ENCODE results near the gene IL1B.

Gene IL1B

GRCh38 chr2:112883669-112884068 lies 47.1 kb upstream of the IL1B start:
- no peak overlapping the region for H3K4me3 ChIP-seq (ENCODE audit: insufficient read depth in 1 of 2, low read depth in 1 of 2, low read length in 2 of 2)
- no peak overlapping the region for H3K14ac ChIP-seq (ENCODE audit: low read length in 2 of 2)
- no peaks in the 10 kb centered on the region for H3K27me3 ChIP-seq (ENCODE audit: control insufficient read depth in 1 of 2, insufficient read depth in 1 of 2, low read length in 2 of 2)
- H3K18ac ChIP-seq (ENCODE audit: low read depth in 1 of 2, low read length in 2 of 2): no peak overlapping the region
- H4K91ac ChIP-seq (ENCODE audit: low read length): no peak overlapping the region
- H3K4me2 ChIP-seq (ENCODE audit: low read length, poor library complexity, severe bottlenecking): no peak overlapping the region
- peak overlapping the region in 1 of 2 experiments; percentile 84 for H3K4ac ChIP-seq (ENCODE audit: low read depth in 1 of 2, low read length in 2 of 2)
- no peaks in the 10 kb centered on the region for H3K79me1 ChIP-seq (replicated peaks; ENCODE audit: low read length, poor library complexity, severe bottlenecking)
- no peaks in the 10 kb centered on the region for H3K36me3 ChIP-seq (ENCODE audit: control insufficient read depth in 1 of 2, insufficient read depth in 2 of 2, low read depth in 1 of 2, low read length in 2 of 2)
- no peak overlapping the region for H3K27ac ChIP-seq (ENCODE audit: low read length, poor library complexity, severe bottlenecking)
- 93% methylated on average over 2 of the region's 2 CpGs for WGBS
- H2BK120ac ChIP-seq (ENCODE audit: low read depth, low read length): no peak overlapping the region
- no peak overlapping the region for H2AK5ac ChIP-seq (ENCODE audit: low read length, severe bottlenecking)
- no peak overlapping the region for H2BK5ac ChIP-seq (ENCODE audit: low read depth, low read length, poor library complexity, severe bottlenecking)
- H3K9ac ChIP-seq (ENCODE audit: low read length): no peak overlapping the region
- H3K4me1 ChIP-seq (ENCODE audit: control insufficient read depth, insufficient read depth, low read depth, low read length): peaks cover 8% of the 10 kb centered on the region
- H3K23ac ChIP-seq (ENCODE audit: low read length in 2 of 2): no peak overlapping the region
- H2BK12ac ChIP-seq (ENCODE audit: low read length in 2 of 2): peak overlapping the region in 1 of 2 experiments; percentile 98
- DNase-seq: no peak
- H2AFZ ChIP-seq (ENCODE audit: low read depth, low read length): no peak overlapping the region
- no peak overlapping the region for H4K8ac ChIP-seq (ENCODE audit: low read length)
- no peak overlapping the region for H2BK15ac ChIP-seq (ENCODE audit: low read depth, poor library complexity, severe bottlenecking)
- no peaks in the 10 kb centered on the region for H3K9me3 ChIP-seq (ENCODE audit: control insufficient read depth, low read length)

- Histone ChIP-seq H3K23ac (ENCODE audit: low read length in 2 of 2) (no peak overlapping the region), H3K18ac (ENCODE audit: low read depth in 1 of 2, low read length in 2 of 2) (peak overlapping the region; percentile 75 to 86), H2BK5ac (ENCODE audit: low read depth, low read length, poor library complexity, severe bottlenecking) (no peak overlapping the region), H2BK120ac (ENCODE audit: low read depth, low read length) (no peak overlapping the region), H2AK5ac (ENCODE audit: low read length, severe bottlenecking) (no peak overlapping the region), H3K36me3 (ENCODE audit: control insufficient read depth in 1 of 2, insufficient read depth in 2 of 2, low read depth in 1 of 2, low read length in 2 of 2) (no peaks in the 10 kb centered on the region), H3K4me3 (ENCODE audit: insufficient read depth in 1 of 2, low read depth in 1 of 2, low read length in 2 of 2) (no peak overlapping the region), H4K8ac (ENCODE audit: low read length) (peak overlapping the region; percentile 43), H3K9me3 (ENCODE audit: control insufficient read depth, low read length) (no peaks in the 10 kb centered on the region), H3K79me1 (replicated peaks; ENCODE audit: low read length, poor library complexity, severe bottlenecking) (no peaks in the 10 kb centered on the region), H3K4ac (ENCODE audit: low read depth in 1 of 2, low read length in 2 of 2) (no peak overlapping the region), H2BK15ac (ENCODE audit: low read depth, poor library complexity, severe bottlenecking) (no peak overlapping the region), H3K27me3 (ENCODE audit: control insufficient read depth in 1 of 2, insufficient read depth in 1 of 2, low read length in 2 of 2) (no peaks in the 10 kb centered on the region), H3K27ac (ENCODE audit: low read length, poor library complexity, severe bottlenecking) (peak overlapping the region; percentile 43), H2BK12ac (ENCODE audit: low read length in 2 of 2) (peak overlapping the region in 1 of 2 experiments; percentile 80), H3K9ac (ENCODE audit: low read length) (peak overlapping the region; percentile 43), H2AFZ (ENCODE audit: low read depth, low read length) (no peak overlapping the region), H3K4me1 (ENCODE audit: control insufficient read depth, insufficient read depth, low read depth, low read length) (peaks cover 11% of the 10 kb centered on the region), H4K91ac (ENCODE audit: low read length) (peak overlapping the region; percentile 6), H3K14ac (ENCODE audit: low read length in 2 of 2) (no peak overlapping the region), H3K4me2 (ENCODE audit: low read length, poor library complexity, severe bottlenecking) (no peak overlapping the region)
- peak; percentile 89 for DNase-seq
- WGBS: 27% methylated on average over 3 of the region's 5 CpGs
Measured at GRCh38 chr2:112881217-112881985, 44.8 kb upstream of the IL1B start.

- Histone ChIP-seq H2AFZ (ENCODE audit: low read depth, low read length) (no peak overlapping the region), H3K18ac (ENCODE audit: low read depth in 1 of 2, low read length in 2 of 2) (peak overlapping the region; percentile 88 to 99), H3K14ac (ENCODE audit: low read length in 2 of 2) (no peak overlapping the region), H2AK5ac (ENCODE audit: low read length, severe bottlenecking) (no peak overlapping the region), H3K9me3 (ENCODE audit: control insufficient read depth, low read length) (no peaks in the 10 kb centered on the region), H3K23ac (ENCODE audit: low read length in 2 of 2) (no peak overlapping the region), H4K8ac (ENCODE audit: low read length) (peak overlapping the region; percentile 78), H3K9ac (ENCODE audit: low read length) (peak overlapping the region; percentile 43), H2BK5ac (ENCODE audit: low read depth, low read length, poor library complexity, severe bottlenecking) (no peak overlapping the region), H2BK120ac (ENCODE audit: low read depth, low read length) (no peak overlapping the region), H2BK12ac (ENCODE audit: low read length in 2 of 2) (peak overlapping the region; percentile 90 to 99), H3K27me3 (ENCODE audit: control insufficient read depth in 1 of 2, insufficient read depth in 1 of 2, low read length in 2 of 2) (no peaks in the 10 kb centered on the region), H4K91ac (ENCODE audit: low read length) (peak overlapping the region; percentile 92), H2BK15ac (ENCODE audit: low read depth, poor library complexity, severe bottlenecking) (peak overlapping the region; percentile 84), H3K4me3 (ENCODE audit: insufficient read depth in 1 of 2, low read depth in 1 of 2, low read length in 2 of 2) (no peak overlapping the region), H3K4me2 (ENCODE audit: low read length, poor library complexity, severe bottlenecking) (no peak overlapping the region), H3K79me1 (replicated peaks; ENCODE audit: low read length, poor library complexity, severe bottlenecking) (no peaks in the 10 kb centered on the region), H3K4me1 (ENCODE audit: control insufficient read depth, insufficient read depth, low read depth, low read length) (peaks cover 11% of the 10 kb centered on the region), H3K36me3 (ENCODE audit: control insufficient read depth in 1 of 2, insufficient read depth in 2 of 2, low read depth in 1 of 2, low read length in 2 of 2) (no peaks in the 10 kb centered on the region), H3K27ac (ENCODE audit: low read length, poor library complexity, severe bottlenecking) (peak overlapping the region; percentile 36), H3K4ac (ENCODE audit: low read depth in 1 of 2, low read length in 2 of 2) (peak overlapping the region; percentile 20 to 95)
- peak; percentile 62 for DNase-seq
- 26% methylated on average over 6 of the region's 7 CpGs for WGBS
Measured at GRCh38 chr2:112880696-112881095, 44.1 kb upstream of the IL1B start.

GRCh38 chr2:112880091-112880531 lies 43.5 kb upstream of the IL1B start:
- Histone ChIP-seq H3K4me2 (ENCODE audit: low read length, poor library complexity, severe bottlenecking) (no peak overlapping the region), H3K14ac (ENCODE audit: low read length in 2 of 2) (peak overlapping the region in 1 of 2 experiments; percentile 93), H3K23ac (ENCODE audit: low read length in 2 of 2) (peak overlapping the region in 1 of 2 experiments; percentile 95), H3K9me3 (ENCODE audit: control insufficient read depth, low read length) (no peaks in the 10 kb centered on the region), H2BK15ac (ENCODE audit: low read depth, poor library complexity, severe bottlenecking) (peak overlapping the region; percentile 23), H4K91ac (ENCODE audit: low read length) (peak overlapping the region; percentile 92), H2BK12ac (ENCODE audit: low read length in 2 of 2) (peak overlapping the region; percentile 90 to 99), H2AK5ac (ENCODE audit: low read length, severe bottlenecking) (no peak overlapping the region), H3K9ac (ENCODE audit: low read length) (peak overlapping the region; percentile 43), H2BK5ac (ENCODE audit: low read depth, low read length, poor library complexity, severe bottlenecking) (no peak overlapping the region), H3K27ac (ENCODE audit: low read length, poor library complexity, severe bottlenecking) (no peak overlapping the region), H3K18ac (ENCODE audit: low read depth in 1 of 2, low read length in 2 of 2) (peak overlapping the region; percentile 88 to 99), H3K4me3 (ENCODE audit: insufficient read depth in 1 of 2, low read depth in 1 of 2, low read length in 2 of 2) (no peak overlapping the region), H3K4me1 (ENCODE audit: control insufficient read depth, insufficient read depth, low read depth, low read length) (peaks cover 11% of the 10 kb centered on the region), H3K27me3 (ENCODE audit: control insufficient read depth in 1 of 2, insufficient read depth in 1 of 2, low read length in 2 of 2) (no peaks in the 10 kb centered on the region), H3K36me3 (ENCODE audit: control insufficient read depth in 1 of 2, insufficient read depth in 2 of 2, low read depth in 1 of 2, low read length in 2 of 2) (no peaks in the 10 kb centered on the region), H4K8ac (ENCODE audit: low read length) (peak overlapping the region; percentile 78), H3K79me1 (replicated peaks; ENCODE audit: low read length, poor library complexity, severe bottlenecking) (no peaks in the 10 kb centered on the region), H2AFZ (ENCODE audit: low read depth, low read length) (no peak overlapping the region), H3K4ac (ENCODE audit: low read depth in 1 of 2, low read length in 2 of 2) (peak overlapping the region; percentile 20 to 95), H2BK120ac (ENCODE audit: low read depth, low read length) (peak overlapping the region; percentile 69)
- peak; percentile 77 for DNase-seq
- WGBS: 74% methylated on average over 5 of the region's 5 CpGs

Data from mesenchymal stem cell (in vitro differentiated cells and primary cell).